T-helper 9 cell (primary cell): ENCODE data around the gene ZNF646.
"Not testable (repeated sequence)": the region's sequence is repeated elsewhere in the genome, so short reads cannot be mapped to it uniquely, and the experiment has no call there.

Experiments
- DNase-seq: peaks from one replicate; pipeline ENCODE4 v3.0.0-alpha.2; 2020

Gene ZNF646

GRCh38 chr16:31084584-31085302 is 10.5 kb downstream of the ZNF646 start:
- DNase-seq: no peak

- no peak for DNase-seq
Observed at GRCh38 chr16:31085411-31085810, 11.2 kb downstream of the ZNF646 start.

GRCh38 chr16:31085873-31086628 is 11.8 kb downstream of the ZNF646 start:
- DNase-seq: no peak

GRCh38 chr16:31086629-31086906 is 12.3 kb downstream of the ZNF646 start:
- DNase-seq: no peak

- DNase-seq: no peak
Observed at GRCh38 chr16:31087481-31087880, 13.3 kb downstream of the ZNF646 start.

GRCh38 chr16:31087971-31088370 is 13.7 kb downstream of the ZNF646 start:
- DNase-seq: no peak

GRCh38 chr16:31088459-31089183 is 14.4 kb downstream of the ZNF646 start, which contains the start of gene PRSS53:
Gene PRSS53 (minus strand): TSS chr16:31088943. CDS start chr16:31088809, 134 bp downstream.
- no peak for DNase-seq

- no peak for DNase-seq
Observed at GRCh38 chr16:31089199-31089598, 15.0 kb downstream of the ZNF646 start.

- no peak for DNase-seq
Observed at GRCh38 chr16:31090540-31090939, 16.3 kb downstream of the ZNF646 start.

- DNase-seq: no peak
Observed at GRCh38 chr16:31092330-31092729, 18.1 kb downstream of the ZNF646 start.

GRCh38 chr16:31093132-31093703 is 19.0 kb downstream of the ZNF646 start:
- no peak for DNase-seq

- no peak for DNase-seq
Observed at GRCh38 chr16:31094088-31094423, 19.8 kb downstream of the ZNF646 start.

GRCh38 chr16:31094424-31095120 is 20.4 kb downstream of the ZNF646 start, which contains the start of gene VKORC1:
Gene VKORC1 (minus strand): TSS chr16:31094797. CDS start chr16:31094729, 68 bp downstream.
- peak; percentile 78 for DNase-seq

- no peak for DNase-seq
Observed at GRCh38 chr16:31099860-31100638, 25.8 kb downstream of the ZNF646 start.

GRCh38 chr16:31100876-31101641 is 26.8 kb downstream of the ZNF646 start:
- DNase-seq: not testable (repeated sequence)

GRCh38 chr16:31105677-31106213 is 31.5 kb downstream of the ZNF646 start:
- DNase-seq: peak; percentile 75

- DNase-seq: no peak
Observed at GRCh38 chr16:31106509-31107464, 32.6 kb downstream of the ZNF646 start.

GRCh38 chr16:31107465-31107867 is 33.2 kb downstream of the ZNF646 start:
- no peak for DNase-seq

- peak; percentile 35 for DNase-seq
Observed at GRCh38 chr16:31108035-31108793, 34.0 kb downstream of the ZNF646 start, which contains the start of gene BCKDK. Gene BCKDK (plus strand): TSS chr16:31108386. CDS start chr16:31109224, 838 bp downstream.
